ENCODE results near the gene PER1.

PER1 gene, protein sequence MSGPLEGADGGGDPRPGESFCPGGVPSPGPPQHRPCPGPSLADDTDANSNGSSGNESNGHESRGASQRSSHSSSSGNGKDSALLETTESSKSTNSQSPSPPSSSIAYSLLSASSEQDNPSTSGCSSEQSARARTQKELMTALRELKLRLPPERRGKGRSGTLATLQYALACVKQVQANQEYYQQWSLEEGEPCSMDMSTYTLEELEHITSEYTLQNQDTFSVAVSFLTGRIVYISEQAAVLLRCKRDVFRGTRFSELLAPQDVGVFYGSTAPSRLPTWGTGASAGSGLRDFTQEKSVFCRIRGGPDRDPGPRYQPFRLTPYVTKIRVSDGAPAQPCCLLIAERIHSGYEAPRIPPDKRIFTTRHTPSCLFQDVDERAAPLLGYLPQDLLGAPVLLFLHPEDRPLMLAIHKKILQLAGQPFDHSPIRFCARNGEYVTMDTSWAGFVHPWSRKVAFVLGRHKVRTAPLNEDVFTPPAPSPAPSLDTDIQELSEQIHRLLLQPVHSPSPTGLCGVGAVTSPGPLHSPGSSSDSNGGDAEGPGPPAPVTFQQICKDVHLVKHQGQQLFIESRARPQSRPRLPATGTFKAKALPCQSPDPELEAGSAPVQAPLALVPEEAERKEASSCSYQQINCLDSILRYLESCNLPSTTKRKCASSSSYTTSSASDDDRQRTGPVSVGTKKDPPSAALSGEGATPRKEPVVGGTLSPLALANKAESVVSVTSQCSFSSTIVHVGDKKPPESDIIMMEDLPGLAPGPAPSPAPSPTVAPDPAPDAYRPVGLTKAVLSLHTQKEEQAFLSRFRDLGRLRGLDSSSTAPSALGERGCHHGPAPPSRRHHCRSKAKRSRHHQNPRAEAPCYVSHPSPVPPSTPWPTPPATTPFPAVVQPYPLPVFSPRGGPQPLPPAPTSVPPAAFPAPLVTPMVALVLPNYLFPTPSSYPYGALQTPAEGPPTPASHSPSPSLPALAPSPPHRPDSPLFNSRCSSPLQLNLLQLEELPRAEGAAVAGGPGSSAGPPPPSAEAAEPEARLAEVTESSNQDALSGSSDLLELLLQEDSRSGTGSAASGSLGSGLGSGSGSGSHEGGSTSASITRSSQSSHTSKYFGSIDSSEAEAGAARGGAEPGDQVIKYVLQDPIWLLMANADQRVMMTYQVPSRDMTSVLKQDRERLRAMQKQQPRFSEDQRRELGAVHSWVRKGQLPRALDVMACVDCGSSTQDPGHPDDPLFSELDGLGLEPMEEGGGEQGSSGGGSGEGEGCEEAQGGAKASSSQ (N-terminal part only)

DNA sequence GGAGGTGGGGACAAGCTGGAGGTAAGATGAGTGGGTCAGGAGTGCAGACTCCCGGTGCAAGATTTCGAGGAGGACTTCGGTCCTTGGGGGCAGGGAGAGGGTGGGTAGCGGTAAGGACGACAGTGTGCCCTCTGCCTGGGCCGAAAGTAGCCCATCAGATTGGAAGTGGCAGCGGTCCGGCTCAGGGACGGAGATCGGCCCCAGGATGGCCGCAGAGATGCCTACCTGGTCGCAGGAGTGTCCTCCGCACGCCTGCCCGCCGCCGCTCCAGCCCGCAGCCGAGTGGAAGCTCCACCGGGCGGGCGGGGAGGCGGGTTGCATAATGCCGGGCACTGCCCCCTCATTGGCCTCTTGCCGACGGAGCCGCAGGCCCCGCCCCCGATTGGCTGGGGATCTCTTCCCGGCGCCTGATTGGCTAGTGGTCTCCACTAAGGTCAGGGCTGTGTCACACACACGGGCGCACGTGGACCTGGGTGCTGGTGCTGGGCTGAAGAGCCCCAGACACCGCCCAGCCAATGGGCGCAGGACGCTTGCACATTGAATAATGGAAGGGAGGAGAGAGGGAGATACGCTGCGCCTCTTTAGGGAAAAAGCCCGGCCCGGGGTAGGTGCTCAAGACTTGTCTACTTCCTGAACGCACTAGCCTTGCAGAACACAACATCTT is at the start of gene PER1:
PER1 (minus strand) TSS at position 293 of the 664 bp plus-strand sequence. CDS start 1,698 bp downstream, outside the sequence.
- peak; percentile 89 for DNase-seq (ENCODE audit: low spot score)

GRCh38 chr17:8192070-8192815 is 40.0 kb upstream of the PER1 start:
- peak; percentile 79 for DNase-seq (ENCODE audit: low spot score)

GRCh38 chr17:8190506-8190905 is 38.3 kb upstream of the PER1 start:
- DNase-seq (ENCODE audit: low spot score): no peak

DNA sequence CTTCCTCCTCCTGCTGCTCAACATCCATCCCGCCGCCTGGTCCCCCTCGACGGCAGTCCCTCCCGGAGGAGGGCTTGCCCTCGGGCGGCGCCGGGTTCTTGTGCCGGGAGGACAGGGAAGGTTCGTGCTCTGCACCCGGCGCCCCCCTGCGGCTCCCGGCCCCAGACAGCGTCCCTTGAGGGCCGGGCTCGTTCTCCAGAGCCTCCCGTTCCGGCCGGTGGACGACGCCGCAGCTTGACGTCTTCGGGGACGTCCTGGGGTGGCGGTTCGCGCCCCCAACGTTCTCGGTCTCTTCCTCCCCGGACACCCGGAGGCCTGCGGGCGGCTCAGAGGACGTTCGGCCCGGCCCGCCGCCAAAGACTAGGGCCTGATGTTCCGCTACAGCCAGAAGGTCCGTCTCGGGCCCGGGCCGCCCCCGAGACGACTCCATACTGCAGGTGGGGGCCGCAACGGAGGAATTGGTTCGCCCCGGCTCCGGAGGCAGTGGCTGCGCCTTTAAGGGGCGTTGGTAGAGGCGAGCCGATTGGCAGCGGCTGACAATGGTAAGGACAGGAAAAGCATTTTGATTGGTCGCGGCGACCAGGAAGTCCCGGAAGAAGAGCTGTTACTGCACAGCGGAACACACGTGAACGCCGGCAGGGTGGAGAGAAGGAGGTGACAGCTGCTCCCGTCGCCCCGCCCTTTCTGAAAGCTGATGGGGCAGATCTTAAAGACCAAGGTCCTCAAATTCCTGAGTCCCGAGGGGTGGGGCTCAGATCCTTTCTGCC is 37.7 kb upstream of the PER1 start, which contains the start of gene BORCS6:
BORCS6 (minus strand) TSS at position 470 of the 767 bp plus-strand sequence; CDS start at position 430, 40 bp downstream.
- DNase-seq (ENCODE audit: low spot score): peak; percentile 92

DNA sequence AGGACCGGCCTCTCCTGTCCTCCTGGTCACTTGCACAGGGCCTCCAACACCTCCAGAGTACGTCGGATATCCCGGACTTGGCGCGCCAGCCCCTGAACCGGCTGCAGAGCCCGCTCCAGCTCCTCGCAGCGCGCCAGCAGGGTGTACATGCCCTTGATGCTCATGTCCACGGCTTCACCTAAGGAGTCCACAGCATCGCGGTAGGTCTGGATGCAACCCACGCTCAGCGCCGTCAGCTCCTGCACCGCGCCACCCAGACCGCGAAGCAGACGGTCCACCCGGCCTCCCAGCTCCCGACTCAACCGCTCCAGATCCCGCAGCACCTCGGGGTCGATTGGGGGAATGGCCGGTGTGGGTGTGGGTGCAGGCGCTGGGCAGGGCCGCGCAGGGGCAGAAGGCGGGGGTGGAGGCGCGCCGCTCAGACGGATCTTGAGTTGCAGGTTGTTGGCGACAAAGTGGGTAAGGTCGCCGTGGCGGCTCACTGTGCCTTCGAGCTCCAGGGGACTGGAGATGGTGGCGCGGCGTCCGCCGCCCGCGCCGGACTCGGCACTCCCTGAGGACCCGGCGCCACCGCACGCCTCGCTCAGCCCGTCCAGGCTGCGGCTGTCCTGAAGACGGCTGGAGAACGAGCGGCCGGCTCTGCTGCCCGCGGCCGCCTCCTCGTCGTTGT is 37.0 kb upstream of the PER1 start:
- no peak for DNase-seq (ENCODE audit: low spot score)

DNA sequence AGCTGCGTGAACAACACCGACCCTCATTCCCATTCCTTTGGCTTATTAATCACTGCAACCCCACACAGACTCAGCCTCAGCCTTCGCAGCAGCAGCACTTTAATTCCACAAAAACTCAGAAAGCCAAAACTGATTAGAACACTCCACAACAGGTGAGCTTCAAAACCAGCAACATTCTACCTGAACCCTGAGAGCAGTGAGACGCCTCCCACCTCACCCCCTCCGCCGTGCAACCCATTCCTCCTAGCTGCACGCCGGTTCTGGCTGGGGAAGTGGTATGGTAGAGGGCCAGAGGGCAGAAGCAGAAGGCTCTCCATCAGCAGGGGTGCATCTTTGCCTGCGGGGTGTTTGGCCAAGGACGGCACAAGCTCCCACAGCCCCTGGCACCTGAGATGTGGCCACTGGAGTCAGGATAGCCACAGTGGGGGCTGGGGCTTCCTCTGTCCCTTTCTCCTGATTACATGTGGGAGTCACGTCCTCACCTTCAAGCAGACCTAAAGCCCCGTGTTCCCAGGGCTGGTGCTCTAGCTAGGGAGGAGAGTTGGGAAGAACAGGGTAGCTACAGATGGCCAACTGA is 36.1 kb upstream of the PER1 start:
- DNase-seq (ENCODE audit: low spot score): no peak

DNA sequence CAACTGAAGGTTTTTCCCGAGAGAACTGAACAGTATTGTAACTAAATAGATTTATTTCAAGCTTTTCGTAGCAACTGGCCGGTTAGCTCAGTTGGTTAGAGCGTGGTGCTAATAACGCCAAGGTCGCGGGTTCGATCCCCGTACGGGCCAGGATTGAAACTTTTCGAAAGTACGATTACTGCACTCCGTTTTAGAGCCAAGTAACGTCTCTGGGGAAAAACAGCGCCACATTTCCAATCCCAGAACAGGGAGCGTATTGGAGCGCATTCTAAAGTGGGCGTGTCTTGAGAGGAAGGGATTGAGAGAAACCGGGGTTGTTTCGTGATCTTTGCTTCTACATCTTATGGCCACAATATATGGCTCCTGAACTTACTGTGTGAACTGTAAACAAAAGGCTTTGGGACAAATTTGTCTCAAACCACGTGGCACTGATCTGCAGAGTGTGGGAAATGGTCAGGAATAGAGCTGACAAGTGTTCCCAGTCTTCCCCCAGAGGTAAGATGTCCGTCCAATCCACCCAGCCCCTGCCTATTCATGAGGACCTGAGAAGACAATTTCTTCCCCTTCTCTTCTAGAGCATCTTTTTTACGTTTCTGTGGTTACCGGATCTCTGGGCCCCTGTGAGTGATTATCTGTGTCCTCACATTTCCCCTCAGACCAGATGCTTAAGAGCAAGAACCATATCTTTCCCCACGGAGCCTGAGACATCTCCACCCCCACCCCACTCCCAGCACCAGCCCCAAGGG is 35.5 kb upstream of the PER1 start:
- peak; percentile 97 for DNase-seq (ENCODE audit: low spot score)

DNA sequence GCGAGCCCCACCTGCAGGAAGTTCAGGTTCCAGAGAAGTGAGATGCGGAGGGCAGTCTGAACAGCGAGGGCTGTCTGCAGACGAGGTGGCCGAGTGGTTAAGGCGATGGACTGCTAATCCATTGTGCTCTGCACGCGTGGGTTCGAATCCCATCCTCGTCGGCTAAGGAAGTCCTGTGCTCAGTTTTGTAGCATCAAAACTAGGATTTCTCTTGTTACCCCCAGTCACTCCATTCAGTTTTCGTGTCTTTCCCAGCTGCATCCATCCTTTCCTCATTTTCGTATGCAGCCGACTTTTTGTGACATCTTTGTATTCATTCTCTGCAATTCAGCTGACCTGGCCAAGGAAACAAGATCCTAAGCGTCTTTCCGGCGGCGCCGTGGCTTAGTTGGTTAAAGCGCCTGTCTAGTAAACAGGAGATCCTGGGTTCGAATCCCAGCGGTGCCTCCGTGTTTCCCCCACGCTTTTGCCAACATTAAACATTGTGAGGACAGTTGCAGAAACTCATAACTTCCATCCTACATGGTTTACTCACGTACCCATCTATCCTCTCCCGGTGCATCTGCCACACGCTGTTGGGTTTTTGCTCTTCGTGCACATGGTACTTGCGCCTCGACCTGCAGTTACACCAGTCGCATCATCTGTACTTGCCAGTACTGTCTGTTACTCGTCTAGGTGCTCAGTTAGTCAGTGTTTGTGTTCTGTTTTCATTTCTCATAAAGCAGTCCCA is 34.7 kb upstream of the PER1 start:
- DNase-seq (ENCODE audit: low spot score): peak; percentile 91

GRCh38 chr17:8186446-8186786 is 34.2 kb upstream of the PER1 start:
- no peak for DNase-seq (ENCODE audit: low spot score)

DNA sequence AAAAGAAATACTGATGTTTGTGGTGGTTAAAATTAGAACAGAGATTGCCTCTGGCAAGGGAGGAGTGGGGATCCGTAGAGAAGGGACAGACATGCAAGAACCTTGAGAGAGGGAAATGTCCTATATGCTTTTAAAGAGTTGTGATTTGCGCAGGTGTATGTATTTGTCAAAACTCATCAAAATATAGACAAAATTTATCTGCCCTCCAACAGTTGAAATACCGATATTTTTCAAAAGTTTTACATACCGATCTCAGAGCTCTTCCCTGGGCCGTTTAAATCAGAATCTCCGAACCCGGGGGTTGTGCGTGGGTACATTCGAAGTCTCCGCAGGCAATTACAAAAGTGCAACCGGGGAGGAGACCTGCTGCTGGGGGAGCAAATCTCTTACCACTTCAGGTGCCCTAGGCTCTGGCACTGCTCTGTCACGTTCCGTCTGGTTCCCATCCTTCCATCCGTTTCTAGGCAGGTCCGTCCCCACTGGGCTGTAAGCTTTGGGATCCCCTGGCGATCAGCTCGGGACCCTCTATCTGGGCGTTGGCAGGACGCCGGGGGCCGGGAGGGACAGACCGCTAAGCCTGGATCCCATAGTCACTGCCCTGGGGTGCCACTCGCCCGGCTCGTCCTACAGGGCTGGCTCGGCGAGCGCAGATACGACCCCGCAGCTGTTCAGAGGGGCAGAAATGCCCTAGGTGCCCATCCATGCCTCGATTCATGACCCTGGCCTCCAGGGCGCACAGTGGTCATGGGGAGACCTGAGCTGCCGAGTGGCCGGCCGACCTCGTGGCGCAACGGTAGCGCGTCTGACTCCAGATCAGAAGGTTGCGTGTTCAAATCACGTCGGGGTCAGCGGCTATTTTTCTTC is 33.6 kb upstream of the PER1 start:
- peak; percentile 77 for DNase-seq (ENCODE audit: low spot score)

DNA sequence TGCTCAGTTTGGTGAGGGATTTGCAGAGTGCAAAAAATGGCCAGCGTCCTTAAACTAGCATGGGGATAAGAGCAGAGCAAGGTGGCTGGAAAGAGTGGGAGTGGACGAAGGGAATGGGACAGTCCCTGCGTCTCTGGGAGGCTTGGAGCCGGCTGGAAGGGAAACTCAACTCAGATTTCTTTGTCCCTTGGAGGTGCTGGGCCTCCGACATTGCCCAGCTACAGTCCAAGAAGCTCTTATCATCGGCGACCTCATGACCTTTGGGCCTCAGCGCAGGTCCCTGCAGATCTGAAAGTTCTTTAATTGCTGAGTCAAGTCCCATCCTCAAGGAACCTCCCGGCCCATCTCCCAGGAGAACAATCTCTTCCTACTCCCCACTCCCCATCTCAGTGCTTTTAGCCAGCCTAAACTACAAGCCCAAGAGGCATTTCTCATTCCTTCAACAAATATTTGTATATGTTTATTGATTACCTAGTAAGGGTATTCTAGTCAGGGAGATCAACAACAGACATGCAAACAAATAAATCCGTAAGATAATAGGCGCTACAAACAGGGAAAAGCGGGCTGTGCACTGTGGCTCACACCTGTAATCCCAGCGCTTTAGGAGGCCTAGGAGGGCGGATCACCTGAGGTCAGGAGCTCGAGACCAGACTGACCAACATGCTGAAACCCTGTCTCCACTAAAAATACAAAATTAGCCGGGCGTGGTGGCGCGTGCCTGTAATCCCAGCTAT is 25.0 kb upstream of the PER1 start:
- DNase-seq (ENCODE audit: low spot score): no peak

GRCh38 chr17:8176197-8176940 is 24.2 kb upstream of the PER1 start, which contains the start of gene TMEM107:
Gene TMEM107 (minus strand): TSS chr17:8176380. CDS start chr17:8176286, 94 bp downstream.
- DNase-seq (ENCODE audit: low spot score): peak; percentile 65

- no peak for DNase-seq (ENCODE audit: low spot score)
Observed at GRCh38 chr17:8175795-8176196, 23.6 kb upstream of the PER1 start.

- no peak for DNase-seq (ENCODE audit: low spot score)
Observed at GRCh38 chr17:8173871-8174322, 21.7 kb upstream of the PER1 start.

Data from COLO829 (cell line).